Prostate gland (tissue), 2 donors: ENCODE results near the gene NUDCD3.

Source experiments
- CTCF ChIP-seq, 4 experiments: fragments of 200-600 bp in 2 of 4; fragments of 450-650 bp in 2 of 4; sonication (generic) in 2 of 4; IDR thresholded peaks; 1 replicate in 3 of 4; 2 replicates in 1 of 4; pipeline ENCODE4 v1.5.1; 2016 to 2019; ENCODE audit warnings: antibody characterized with exemption in 4 of 4, mild to moderate bottlenecking in 2 of 4, moderate library complexity in 2 of 4
- POLR2A ChIP-seq: fragments of 450-650 bp; IDR thresholded peaks from one replicate; pipeline ENCODE4 v1.6.1; 2016; ENCODE audit warnings: antibody characterized with exemption, mild to moderate bottlenecking
- POLR2AphosphoS5 ChIP-seq: sonication (generic); formaldehyde crosslinking; IDR thresholded peaks from one replicate; pipeline ENCODE4 v1.6.1; 2017; ENCODE audit warnings: antibody characterized with exemption

- TF ChIP-seq CTCF (IDR thresholded peaks at IDR 0.05) (no peak), POLR2A (no peak), POLR2AphosphoS5 (no peak)
These were observed 29.1 kb upstream of the NUDCD3 start for GRCh38 chr7:44519546-44519945.
